Transverse colon (tissue), 4 donors: ENCODE measurements around the gene SBF2. TPM values are rescaled to one million over a fixed set of nuclear protein-coding genes. Genes with fewer than 3 reads are reported as not detected.

Source experiments
- DNase-seq: peaks from one replicate; pipeline ENCODE4 v3.0.0-alpha.2; 2019
- H3K27ac ChIP-seq, 4 donors: fragments of 200-600 bp; sonication (generic); 2 replicates each; pipeline ENCODE4 v1.5.1; 2016 to 2018; ENCODE audit warnings: inconsistent platforms in 4 of 4
- H3K27me3 ChIP-seq: fragments of 200-600 bp; sonication (generic); 2 replicates; pipeline ENCODE4 v1.5.1; 2017; ENCODE audit warnings: inconsistent platforms
- H3K36me3 ChIP-seq, 4 donors: fragments of 200-600 bp; sonication (generic); 2 replicates each; pipeline ENCODE4 v1.5.1; 2017 to 2019; ENCODE audit warnings: inconsistent platforms in 4 of 4
- H3K4me1 ChIP-seq, 4 donors: fragments of 200-600 bp; sonication (generic); 2 replicates each; pipeline ENCODE4 v1.5.1; 2017 to 2020; ENCODE audit warnings: inconsistent platforms in 4 of 4
- H3K4me3 ChIP-seq, 4 donors: fragments of 200-600 bp; sonication (generic); 1 replicate in 1 of 4; 2 replicates in 3 of 4; pipeline versions ENCODE4 v1.5.1 to v1.6.1; 2017 to 2019; ENCODE audit warnings: inconsistent platforms in 4 of 4
- H3K9me3 ChIP-seq, 2 donors: fragments of 200-600 bp; sonication (generic); 2 replicates each; pipeline ENCODE4 v1.5.1; 2017 to 2019; ENCODE audit warnings: inconsistent platforms in 2 of 2
- CTCF ChIP-seq, 5 experiments: fragments of 200-600 bp in 3 of 5; fragments of 450-650 bp in 2 of 5; sonication (generic) in 3 of 5; IDR thresholded peaks; 1 replicate in 2 of 5; 2 replicates in 3 of 5; pipeline ENCODE4 v1.5.1; 2016 to 2017; ENCODE audit warnings: antibody characterized with exemption in 5 of 5, inconsistent platforms in 3 of 5, mild to moderate bottlenecking in 2 of 5, moderate library complexity in 1 of 5
- EP300 ChIP-seq: sonication (generic); formaldehyde crosslinking; IDR thresholded peaks from one replicate; pipeline ENCODE4 v1.6.1; 2017; ENCODE audit warnings: antibody characterized with exemption, low read depth
- POLR2A ChIP-seq: fragments of 450-650 bp; IDR thresholded peaks from one replicate; pipeline ENCODE4 v1.6.1; 2016; ENCODE audit warnings: antibody characterized with exemption, mild to moderate bottlenecking, moderate library complexity
- POLR2AphosphoS5 ChIP-seq, 3 donors: sonication (generic); formaldehyde crosslinking; IDR thresholded peaks; one replicate each; pipeline ENCODE4 v1.6.1; 2016; ENCODE audit warnings: antibody characterized with exemption in 3 of 3
- WGBS, 2 donors: methylation state at CpG; one replicate each; pipeline ENCODE4 v1.1.5; 2018; ENCODE audit warnings: low coverage in 1 of 2; 5-methylcytosine and 5-hydroxymethylcytosine counted together
- in situ Hi-C, 4 donors: fragments of 200-750 bp; cut with MboI; loops; one replicate each; pipeline versions ENCODE4 v1.15.0 to v1.15.1; 2017; ENCODE audit warnings: low sequenced_read_pairs in 3 of 4, low pct_ligation_motif_present in 1 of 4, low pct_unique_long_range_greater_than_20kb in 1 of 4
- intact Hi-C: fragments of 100-400 bp; cut with DNase I; formaldehyde crosslinking; loops from one replicate; pipeline ENCODE4 v1.15.1; 2023; ENCODE audit warnings: low total_unique reads
- total RNA-seq, 4 donors: library from RNA; depleted of rRNA; stranded (reverse); fragments of >200 nt; gene quantifications; one replicate each; pipeline ENCODE4 v1.1.0, GENCODE V29; 2016

Gene SBF2
- total RNA-seq, 4 donors from 2014 or later: 46.4 to 71.0 (median 54.8) TPM

GRCh38 chr11:10051868-10052586 is 242.0 kb downstream of the SBF2 start:
- Histone ChIP-seq H3K4me3 (no peak overlapping the region), H3K27me3 (no peaks in the 10 kb centered on the region), H3K36me3 (no peaks in the 10 kb centered on the region), H3K27ac (no peak overlapping the region), H3K4me1 (peaks cover 0 to 9% (median 3%) of the 10 kb centered on the region in 4 donors), H3K9me3 (peaks cover 0 to 3% of the 10 kb centered on the region in 2 donors)
- 52% methylated on average over 4 of the region's 4 CpGs for WGBS, 2 donors
- DNase-seq: no peak
- in situ Hi-C loops (no loop called here), intact Hi-C loops (no loop called here)
- TF ChIP-seq POLR2AphosphoS5 (IDR thresholded peaks at IDR 0.05) (no peak), POLR2A (no peak), EP300 (no peak), CTCF (IDR thresholded peaks at IDR 0.05) (no peak)

- DNase-seq: no peak
- Histone ChIP-seq H3K27me3 (no peaks in the 10 kb centered on the region), H3K9me3 (peaks cover 0 to 3% of the 10 kb centered on the region in 2 donors), H3K4me1 (peaks cover 0 to 9% (median 3%) of the 10 kb centered on the region in 4 donors), H3K36me3 (no peaks in the 10 kb centered on the region), H3K27ac (no peak overlapping the region), H3K4me3 (no peak overlapping the region)
- intact Hi-C loops: no loop called here
- in situ Hi-C loops: no loop called here
- TF ChIP-seq POLR2AphosphoS5 (IDR thresholded peaks at IDR 0.05) (no peak), CTCF (IDR thresholded peaks at IDR 0.05) (no peak), POLR2A (no peak), EP300 (no peak)
Observed at GRCh38 chr11:10050561-10050960, 243.5 kb downstream of the SBF2 start.

GRCh38 chr11:10049756-10050155 is 244.3 kb downstream of the SBF2 start:
- WGBS, 2 donors: 70 to 80% methylated on average over 3 of the region's 3 CpGs
- Histone ChIP-seq H3K27me3 (no peaks in the 10 kb centered on the region), H3K36me3 (no peaks in the 10 kb centered on the region), H3K27ac (no peak overlapping the region), H3K4me3 (no peak overlapping the region), H3K4me1 (peaks cover 0 to 9% (median 3%) of the 10 kb centered on the region in 4 donors), H3K9me3 (peaks cover 2 to 6% of the 10 kb centered on the region in 2 donors)
- in situ Hi-C loops: no loop called here
- no peak for DNase-seq
- TF ChIP-seq POLR2AphosphoS5 (IDR thresholded peaks at IDR 0.05) (no peak), EP300 (no peak), CTCF (IDR thresholded peaks at IDR 0.05) (no peak), POLR2A (no peak)
- intact Hi-C loops: no loop called here

GRCh38 chr11:10048350-10048749 is 245.7 kb downstream of the SBF2 start:
- Histone ChIP-seq H3K9me3 (peaks cover 12 to 19% of the 10 kb centered on the region in 2 donors), H3K27me3 (no peaks in the 10 kb centered on the region), H3K36me3 (no peaks in the 10 kb centered on the region), H3K4me1 (peaks cover 0 to 6% (median 0%) of the 10 kb centered on the region in 4 donors), H3K4me3 (no peak overlapping the region), H3K27ac (no peak overlapping the region)
- no peak for TF ChIP-seq CTCF (IDR thresholded peaks at IDR 0.05)
- TF ChIP-seq POLR2AphosphoS5 (IDR thresholded peaks at IDR 0.05): no peak
- TF ChIP-seq POLR2A: no peak
- TF ChIP-seq EP300: no peak
- intact Hi-C loops (no loop called here), in situ Hi-C loops (no loop called here)
- DNase-seq: no peak
